Neural progenitor cell (in vitro differentiated cells): ENCODE measurements around the gene TSHZ3.

Source experiments
- EZH2 ChIP-seq: fragments of 200-600 bp; sonication (generic); IDR thresholded peaks from 2 replicates; pipeline ENCODE4 v1.6.1; 2017; ENCODE audit warnings: antibody characterized with exemption, mild to moderate bottlenecking, moderate library complexity
- EZH2phosphoT487 ChIP-seq: fragments of 200-600 bp; sonication (generic); IDR thresholded peaks from 2 replicates; pipeline ENCODE4 v1.6.1; 2017; ENCODE audit warnings: antibody characterized with exemption
- TF ChIP-seq, protein P1 (sequence below): fragments of 200-600 bp; sonication (generic); IDR thresholded peaks from 2 replicates; pipeline ENCODE4 v1.5.1; 2017; ENCODE audit warnings: antibody characterized with exemption, mild to moderate bottlenecking

GRCh38 chr19:31277516-31277915 lies 71.7 kb downstream of the TSHZ3 start:
- TF ChIP-seq, protein P1, sequence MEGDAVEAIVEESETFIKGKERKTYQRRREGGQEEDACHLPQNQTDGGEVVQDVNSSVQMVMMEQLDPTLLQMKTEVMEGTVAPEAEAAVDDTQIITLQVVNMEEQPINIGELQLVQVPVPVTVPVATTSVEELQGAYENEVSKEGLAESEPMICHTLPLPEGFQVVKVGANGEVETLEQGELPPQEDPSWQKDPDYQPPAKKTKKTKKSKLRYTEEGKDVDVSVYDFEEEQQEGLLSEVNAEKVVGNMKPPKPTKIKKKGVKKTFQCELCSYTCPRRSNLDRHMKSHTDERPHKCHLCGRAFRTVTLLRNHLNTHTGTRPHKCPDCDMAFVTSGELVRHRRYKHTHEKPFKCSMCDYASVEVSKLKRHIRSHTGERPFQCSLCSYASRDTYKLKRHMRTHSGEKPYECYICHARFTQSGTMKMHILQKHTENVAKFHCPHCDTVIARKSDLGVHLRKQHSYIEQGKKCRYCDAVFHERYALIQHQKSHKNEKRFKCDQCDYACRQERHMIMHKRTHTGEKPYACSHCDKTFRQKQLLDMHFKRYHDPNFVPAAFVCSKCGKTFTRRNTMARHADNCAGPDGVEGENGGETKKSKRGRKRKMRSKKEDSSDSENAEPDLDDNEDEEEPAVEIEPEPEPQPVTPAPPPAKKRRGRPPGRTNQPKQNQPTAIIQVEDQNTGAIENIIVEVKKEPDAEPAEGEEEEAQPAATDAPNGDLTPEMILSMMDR: no peak
- no peak for TF ChIP-seq EZH2
- no peak for TF ChIP-seq EZH2phosphoT487
